GM13977 (cell line): ENCODE measurements around the gene CALN1.

Experiments
- DNase-seq: peaks from one replicate; pipeline ENCODE4 v3.0.0; 2012; ENCODE audit warnings: low spot score
- CTCF ChIP-seq: IDR thresholded peaks from 2 replicates; pipeline ENCODE4 v1.5.1; 2012; ENCODE audit warnings: mild to moderate bottlenecking, control low read depth; ENCODE audit not compliant: insufficient read depth; ENCODE audit errors: extremely low read depth, missing control alignments
- in situ Hi-C: fragments of 300-500 bp; cut with MboI; formaldehyde crosslinking; loops from one replicate; pipeline ENCODE4 v1.12.0; 2022; ENCODE audit warnings: low sequenced_read_pairs, low pct_unique_long_range_greater_than_20kb, mixed read lengths, inconsistent platforms; ENCODE audit not compliant: unreplicated experiment

The CALN1 gene

DNA sequence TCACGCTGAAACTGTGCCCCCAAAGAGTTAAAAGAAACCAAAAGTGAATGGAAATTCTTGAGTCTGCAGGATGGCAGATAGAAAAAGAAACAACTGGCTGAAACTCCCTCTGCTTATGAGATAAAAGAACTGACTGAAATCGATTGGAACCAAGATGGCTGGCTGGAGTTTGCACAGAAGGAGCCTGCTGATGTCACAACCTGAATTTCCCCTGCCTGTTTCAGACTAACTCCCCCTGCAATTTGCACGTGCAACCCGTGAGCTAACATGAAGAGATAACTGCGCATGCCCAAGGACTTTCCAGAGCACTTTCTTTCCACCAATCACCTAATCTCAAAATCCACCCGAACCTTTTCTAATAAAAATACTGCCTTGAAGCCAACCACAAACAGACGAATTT lies 435.5 kb downstream of the CALN1 start:
- DNase-seq, result no peak
- no peak for TF ChIP-seq CTCF
- in situ Hi-C loops, result no loop called here

DNA sequence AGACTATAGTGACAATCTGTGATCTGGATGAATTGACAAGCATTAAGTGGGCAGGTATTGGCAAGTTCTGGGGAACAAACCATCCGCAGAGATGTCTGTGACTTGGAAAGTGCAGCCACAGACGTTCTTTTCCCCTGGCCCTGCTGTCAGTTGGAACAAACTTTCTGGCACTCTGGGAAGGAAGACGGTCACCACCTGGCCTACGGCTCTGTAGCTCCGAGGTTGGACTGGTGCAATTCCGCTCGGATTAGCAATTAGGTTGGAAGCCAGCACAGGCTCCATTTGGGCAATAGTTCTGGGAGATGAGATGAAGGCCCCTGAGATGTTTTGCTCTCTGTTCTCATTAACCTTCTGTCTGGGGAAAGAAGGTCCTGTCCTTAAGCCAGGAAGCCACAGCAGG lies 437.5 kb downstream of the CALN1 start:
- in situ Hi-C loops, result no loop called here
- no peak for TF ChIP-seq CTCF
- no peak for DNase-seq

DNA sequence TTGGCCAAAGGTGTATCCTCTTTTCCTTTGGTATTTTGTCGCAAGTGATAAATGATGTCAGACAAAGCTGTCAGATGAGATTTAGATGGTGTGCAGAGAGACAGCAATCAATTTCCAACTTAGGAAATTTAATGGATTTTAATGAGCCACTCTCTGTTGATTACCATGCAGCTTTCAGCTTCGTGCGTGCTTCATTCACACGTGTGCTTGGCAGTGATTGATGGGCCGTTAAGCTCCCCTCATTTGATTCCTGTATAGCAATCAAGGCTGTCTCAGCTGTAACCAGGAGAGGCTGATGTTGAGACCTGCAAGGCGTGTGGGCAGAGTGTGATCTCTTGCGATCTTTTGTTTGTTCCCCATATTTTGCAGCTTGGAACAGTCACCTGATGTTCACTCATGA lies 439.6 kb downstream of the CALN1 start:
- no peak for DNase-seq
- no peak for TF ChIP-seq CTCF
- in situ Hi-C loops, result no loop called here

GRCh38 chr7:71970725-71971124 lies 441.4 kb downstream of the CALN1 start:
- no peak for DNase-seq
- no peak for TF ChIP-seq CTCF
- in situ Hi-C loops, result no loop called here

DNA sequence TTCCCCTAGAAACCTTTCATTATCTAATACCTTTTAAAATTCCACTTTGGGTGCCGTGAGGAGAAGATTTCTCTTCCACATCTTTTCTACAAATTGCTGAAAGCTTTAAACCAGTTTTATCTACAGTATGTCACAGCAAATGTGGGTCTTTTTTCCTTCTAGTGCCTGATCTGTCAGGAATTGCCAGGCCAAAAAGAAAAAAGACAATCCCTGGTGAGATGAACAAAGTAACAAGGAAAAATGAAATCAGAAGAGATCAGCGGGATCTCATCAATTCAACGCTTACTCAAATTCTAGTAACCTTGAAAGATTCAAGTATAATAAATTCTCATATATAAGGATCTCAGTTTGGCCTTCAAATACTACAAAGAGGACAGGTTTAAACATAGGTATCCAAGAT lies 449.5 kb downstream of the CALN1 start:
- DNase-seq, result no peak
- in situ Hi-C loops, result no loop called here
- no peak for TF ChIP-seq CTCF

GRCh38 chr7:71961283-71961682 lies 450.9 kb downstream of the CALN1 start:
- DNase-seq, result no peak
- in situ Hi-C loops, result no loop called here
- TF ChIP-seq CTCF, result no peak

GRCh38 chr7:71942115-71942514 lies 470.0 kb downstream of the CALN1 start:
- in situ Hi-C loops, result no loop called here
- no peak for DNase-seq

More at GRCh38 chr7:71942115-71942514, 470.0 kb downstream of the CALN1 start:
- TF ChIP-seq CTCF, result no peak
